HG03097 (cell line): Measurements from ENCODE around the gene SYT13.

ENCODE experiments used
- ATAC-seq: cut with Tn5 transposase; IDR thresholded peaks from one replicate; pipeline ENCODE4 v1.9.1; 2021; ENCODE audit not compliant: unreplicated experiment, low FRiP score

SYT13 gene

GRCh38 chr11:45285930-45286632 is at the start of gene SYT13:
Gene SYT13, minus strand, starts transcription at chr11:45286341. Its CDS starts 134 bp downstream, at chr11:45286207.
- no peak for ATAC-seq

GRCh38 chr11:45335434-45335833 is 49.3 kb upstream of the SYT13 start:
- no peak for ATAC-seq

GRCh38 chr11:45334836-45335235 is 48.7 kb upstream of the SYT13 start:
- no peak for ATAC-seq

- no peak for ATAC-seq
These were observed 48.3 kb upstream of the SYT13 start for GRCh38 chr11:45334410-45334809.

GRCh38 chr11:45333001-45333971 is 47.1 kb upstream of the SYT13 start:
- ATAC-seq, result no peak

GRCh38 chr11:45332276-45332934 is 46.3 kb upstream of the SYT13 start:
- ATAC-seq, result no peak

- ATAC-seq, result no peak
These were observed 45.7 kb upstream of the SYT13 start for GRCh38 chr11:45331839-45332238.

GRCh38 chr11:45328726-45329125 is 42.6 kb upstream of the SYT13 start:
- no peak for ATAC-seq

- no peak for ATAC-seq
These were observed 38.3 kb upstream of the SYT13 start for GRCh38 chr11:45324459-45324858.

- no peak for ATAC-seq
These were observed 37.6 kb upstream of the SYT13 start for GRCh38 chr11:45323601-45324249.

- no peak for ATAC-seq
These were observed 36.9 kb upstream of the SYT13 start for GRCh38 chr11:45322891-45323600.

- no peak for ATAC-seq
These were observed 36.1 kb upstream of the SYT13 start for GRCh38 chr11:45322111-45322705.

- ATAC-seq, result no peak
These were observed 35.5 kb upstream of the SYT13 start for GRCh38 chr11:45321669-45322068.

GRCh38 chr11:45321031-45321595 is 35.0 kb upstream of the SYT13 start:
- no peak for ATAC-seq

- no peak for ATAC-seq
These were observed 34.2 kb upstream of the SYT13 start for GRCh38 chr11:45320371-45320770.

GRCh38 chr11:45319077-45319476 is 32.9 kb upstream of the SYT13 start:
- no peak for ATAC-seq

GRCh38 chr11:45318516-45318915 is 32.4 kb upstream of the SYT13 start:
- ATAC-seq, result no peak

GRCh38 chr11:45316258-45316657 is 30.1 kb upstream of the SYT13 start:
- ATAC-seq, result no peak

GRCh38 chr11:45314900-45315299 is 28.8 kb upstream of the SYT13 start:
- ATAC-seq, result no peak
